HepG2 (cell line): ENCODE measurements around the gene PLEKHA8. TPM values are rescaled to one million over a fixed set of nuclear protein-coding genes. Genes with fewer than 3 reads are reported as not detected.

Source experiments
- AHR ChIP-seq: IDR thresholded peaks from 2 replicates; pipeline ENCODE4 v1.6.1; 2018; ENCODE audit warnings: missing genetic modification reagents, missing compliant biosample characterization
- ATF2 ChIP-seq: sonication (generic); formaldehyde crosslinking; IDR thresholded peaks from 2 replicates; pipeline ENCODE4 v1.4.0; 2020; ENCODE audit warnings: missing genetic modification reagents
- ATF6 ChIP-seq: sonication (generic); formaldehyde crosslinking; conservative IDR thresholded peaks from 2 replicates; pipeline ENCODE4 v1.4.0; 2020; ENCODE audit warnings: missing genetic modification reagents
- BRCA1 ChIP-seq: sonication (generic); formaldehyde crosslinking; IDR thresholded peaks from 2 replicates; pipeline ENCODE4 v1.4.0; 2020; ENCODE audit warnings: missing genetic modification reagents
- GATA4 ChIP-seq: sonication (generic); IDR thresholded peaks from 2 replicates; pipeline ENCODE4 v1.6.1; 2016; ENCODE audit warnings: antibody characterized with exemption, low read depth, borderline replicate concordance
- KAT7 ChIP-seq: IDR thresholded peaks from 2 replicates; pipeline ENCODE4 v1.6.1; 2018; ENCODE audit warnings: borderline replicate concordance, missing compliant biosample characterization
- MIER3 ChIP-seq: IDR thresholded peaks from 2 replicates; pipeline ENCODE4 v1.6.1; 2016; ENCODE audit warnings: missing compliant biosample characterization, borderline replicate concordance
- PCBP2 ChIP-seq: fragments of 200-400 bp; formaldehyde crosslinking; optimal IDR thresholded peaks from 2 replicates; pipeline ENCODE3; 2018; ENCODE audit warnings: low read length, low read depth; ENCODE audit not compliant: poor library complexity, severe bottlenecking
- PLSCR1 ChIP-seq: sonication (generic); formaldehyde crosslinking; IDR thresholded peaks from 2 replicates; pipeline ENCODE4 v1.5.0; 2020; ENCODE audit warnings: missing genetic modification reagents, mild to moderate bottlenecking, borderline replicate concordance
- POLR2AphosphoS2 ChIP-seq: IDR thresholded peaks from 2 replicates; pipeline ENCODE4 v1.6.1; 2011; ENCODE audit warnings: low read depth, low read length, improper control_type of control experiment
- RAD21 ChIP-seq: fragments of 450-650 bp; formaldehyde crosslinking; IDR thresholded peaks from 2 replicates; pipeline ENCODE4 v1.5.0; 2020; ENCODE audit warnings: mild to moderate bottlenecking
- SETDB1 ChIP-seq: sonication (generic); formaldehyde crosslinking; IDR thresholded peaks from 2 replicates; pipeline ENCODE4 v1.5.1; 2020; ENCODE audit warnings: missing genetic modification reagents, mild to moderate bottlenecking, borderline replicate concordance
- SRSF1 ChIP-seq: fragments of 200-400 bp; formaldehyde crosslinking; optimal IDR thresholded peaks from 2 replicates; pipeline ENCODE3; 2017; ENCODE audit warnings: mild to moderate bottlenecking, low read depth, low read length, moderate library complexity
- TCF7 ChIP-seq: sonication (generic); IDR thresholded peaks from 2 replicates; pipeline ENCODE4 v1.6.1; 2016; ENCODE audit warnings: antibody characterized with exemption, low read depth
- ZBTB10 ChIP-seq: sonication (generic); formaldehyde crosslinking; IDR thresholded peaks from 2 replicates; pipeline ENCODE4 v1.4.0; 2020; ENCODE audit warnings: missing genetic modification reagents, borderline replicate concordance
- ZNF224 ChIP-seq: sonication (generic); formaldehyde crosslinking; IDR thresholded peaks from 2 replicates; pipeline ENCODE4 v1.5.0; 2020; ENCODE audit warnings: mild to moderate bottlenecking, missing genetic modification reagents
- ZNF230 ChIP-seq: sonication (generic); formaldehyde crosslinking; IDR thresholded peaks from 2 replicates; pipeline ENCODE4 v1.4.0; 2020; ENCODE audit warnings: mild to moderate bottlenecking, missing genetic modification reagents
- ZNF460 ChIP-seq: sonication (generic); formaldehyde crosslinking; IDR thresholded peaks from 2 replicates; pipeline ENCODE4 v1.5.1; 2020; ENCODE audit warnings: missing genetic modification reagents, mild to moderate bottlenecking, borderline replicate concordance
- ZNF576 ChIP-seq: sonication (generic); formaldehyde crosslinking; IDR thresholded peaks from 2 replicates; pipeline ENCODE4 v1.4.0; 2020; ENCODE audit warnings: mild to moderate bottlenecking, missing genetic modification reagents
- ZNF724P ChIP-seq: sonication (generic); formaldehyde crosslinking; IDR thresholded peaks from 2 replicates; pipeline ENCODE4 v1.8.0; 2022; ENCODE audit warnings: missing genetic modification reagents, borderline replicate concordance
- ZNF777 ChIP-seq: sonication (generic); formaldehyde crosslinking; IDR thresholded peaks from 2 replicates; pipeline ENCODE4 v1.4.0; 2020; ENCODE audit warnings: missing genetic modification reagents
- polyA plus RNA-seq, 8 experiments: library from polyadenylated mRNA; depleted of rRNA in 3 of 8; stranded (reverse) in 7 of 8; unstranded in 1 of 8; fragments of >200 nt; fragmentation: Illumina TruSeq in 4 of 8; extraction: Trizol in 4 of 8; gene quantifications; 2 replicates each; pipeline versions ENCODE4 v1.2.1 to v1.2.3, GENCODE V29; 2011 to 2016; ENCODE audit warnings: low read depth in 4 of 8, missing spikeins in 1 of 8, mixed read lengths in 1 of 8; ENCODE audit not compliant: insufficient read depth in 1 of 8
- total RNA-seq, 5 experiments: library from RNA; depleted of rRNA; stranded (reverse); fragments of >200 nt; fragmentation: Illumina TruSeq; extraction: Trizol; gene quantifications; 2 replicates each; pipeline ENCODE4 v1.2.3, GENCODE V29; 2016; ENCODE audit warnings: low read depth in 1 of 5

The PLEKHA8 gene
- total and polyA plus RNA-seq, 2 of the 13 experiments (the other 11 are each of a cell fraction or from before 2014, with no cell fraction given): 12.5 to 26.4 TPM

GRCh38 chr7:29987083-29987482 lies 41.1 kb upstream of the PLEKHA8 start (continued):
- TF ChIP-seq ATF2 (CRISPR knock-in tag) (no peak), ZNF724P (CRISPR knock-in tag) (no peak), KAT7 (CRISPR knock-in tag) (no peak), AHR (CRISPR knock-in tag) (no peak), ZNF224 (CRISPR knock-in tag) (no peak), RAD21 (no peak), ZNF460 (CRISPR knock-in tag) (no peak), ZNF777 (CRISPR knock-in tag) (no peak), PLSCR1 (CRISPR knock-in tag) (no peak), ZBTB10 (no peak), POLR2AphosphoS2 (no peak), GATA4 (no peak), ZNF230 (CRISPR knock-in tag) (no peak), MIER3 (no peak), ZNF576 (CRISPR knock-in tag) (no peak), SETDB1 (no peak), TCF7 (no peak), BRCA1 (CRISPR knock-in tag) (no peak), PCBP2 (no peak), ATF6 (CRISPR knock-in tag) (no peak), SRSF1 (no peak)
